MM.1S (cell line): ENCODE results near the gene SCGN.

Experiments
- CTCF ChIP-seq: fragments of 300-600 bp; sonication (generic); IDR thresholded peaks from 2 replicates; pipeline ENCODE4 v1.5.1; 2016; ENCODE audit warnings: antibody characterized with exemption, low read length, mixed read lengths
- EZH2 ChIP-seq: fragments of 300-600 bp; sonication (generic); optimal IDR thresholded peaks from 2 replicates; pipeline ENCODE3; 2017; ENCODE audit warnings: low read depth, mild to moderate bottlenecking, antibody characterized with exemption, low read length, mixed read lengths
- EZH2phosphoT487 ChIP-seq: fragments of 300-600 bp; sonication (generic); IDR thresholded peaks from 2 replicates; pipeline ENCODE4 v1.6.1; 2018; ENCODE audit warnings: antibody characterized with exemption, low read length

- TF ChIP-seq CTCF, result no peak
- no peak for TF ChIP-seq EZH2phosphoT487
- TF ChIP-seq EZH2, result no peak
Observed at GRCh38 chr6:25623879-25624278, 28.1 kb upstream of the SCGN start.
